Colonic mucosa (tissue), 4 donors: ENCODE data around the gene NLK. TPM values are rescaled to one million over a fixed set of nuclear protein-coding genes. Genes with fewer than 3 reads are reported as not detected.

Experiments used
- DNase-seq: peaks from one replicate; pipeline ENCODE4 v3.0.0-alpha.2; 2020
- H3K27ac ChIP-seq: fragments of 200-600 bp; one replicate; pipeline ENCODE4 v1.8.0; 2021
- H3K27me3 ChIP-seq: fragments of 200-600 bp; one replicate; pipeline ENCODE4 v1.8.0; 2021
- H3K36me3 ChIP-seq: fragments of 200-600 bp; one replicate; pipeline ENCODE4 v1.8.0; 2021
- H3K4me1 ChIP-seq: fragments of 200-600 bp; one replicate; pipeline ENCODE4 v1.8.0; 2021; ENCODE audit warnings: mild to moderate bottlenecking
- H3K4me3 ChIP-seq: fragments of 200-600 bp; one replicate; pipeline ENCODE4 v1.8.0; 2021
- H3K9ac ChIP-seq, 2 donors: one replicate each; pipeline ENCODE4 v1.7.0; 2013; ENCODE audit warnings: control low read depth in 2 of 2, low read depth in 2 of 2, low read length in 2 of 2
- H3K9me3 ChIP-seq: fragments of 200-600 bp; one replicate; pipeline ENCODE4 v1.8.0; 2021
- CTCF ChIP-seq: fragments of 200-600 bp; IDR thresholded peaks from one replicate; pipeline ENCODE4 v1.8.0; 2022; ENCODE audit warnings: antibody characterized with exemption, mild to moderate bottlenecking
- intact Hi-C: fragments of 100-400 bp; cut with DNase I; formaldehyde crosslinking; loops from one replicate; pipeline ENCODE4 v1.14.1; 2022
- total RNA-seq, 2 donors: library from RNA; stranded (reverse); fragmentation: NEBNext Ultra II Directional in 1 of 2; extraction: Animal tissue kit (Norgen Biotek cat#: 25700) in 1 of 2; gene quantifications; one replicate each; pipeline ENCODE4 v1.2.1, GENCODE V29; 2021
- donor health status: healthy.
- donor health status: DM: no; HTN: no; CAD: no.
- donor health status: DM: no; HTN: no; CAD: no.

Gene NLK
- total RNA-seq, 2 donors from 2014 or later: 17.2 to 20.9 TPM

- no peak overlapping the region for H3K27ac ChIP-seq
- intact Hi-C loops: no loop called here
- no peaks in the 10 kb centered on the region for H3K36me3 ChIP-seq
- peaks cover 4% of the 10 kb centered on the region for H3K4me1 ChIP-seq
- no peak for TF ChIP-seq CTCF
- no peak for DNase-seq
- H3K4me3 ChIP-seq: no peak overlapping the region
- no peaks in the 10 kb centered on the region for H3K27me3 ChIP-seq
- H3K9ac ChIP-seq: no peak overlapping the region
- no peaks in the 10 kb centered on the region for H3K9me3 ChIP-seq
Observed at GRCh38 chr17:28039251-28039650, 3.2 kb upstream of the NLK start.

- Histone ChIP-seq H3K4me1 (peaks cover 4% of the 10 kb centered on the region), H3K9me3 (no peaks in the 10 kb centered on the region), H3K27me3 (no peaks in the 10 kb centered on the region), H3K9ac (no peak overlapping the region), H3K4me3 (peak overlapping the region; percentile 10), H3K27ac (no peak overlapping the region), H3K36me3 (no peaks in the 10 kb centered on the region)
- TF ChIP-seq CTCF: no peak
- DNase-seq: no peak
- intact Hi-C loops: loop anchor here (10.0 kb wide), 1 partner anchor 74 kb away; no protein-coding TSS in a partner anchor
Observed at GRCh38 chr17:28040406-28040805, 2.1 kb upstream of the NLK start.

- Histone ChIP-seq H3K4me3 (peak overlapping the region; percentile 84), H3K27me3 (no peaks in the 10 kb centered on the region), H3K36me3 (no peaks in the 10 kb centered on the region), H3K9me3 (no peaks in the 10 kb centered on the region), H3K4me1 (peaks cover 4% of the 10 kb centered on the region), H3K27ac (peak overlapping the region; percentile 84), H3K9ac (peak overlapping the region in 1 of 2 donors; percentile 86)
- intact Hi-C loops: loop anchor here (10.0 kb wide), 1 partner anchor 74 kb away; no protein-coding TSS in a partner anchor
- no peak for TF ChIP-seq CTCF
- DNase-seq: peak; percentile 99
Observed at GRCh38 chr17:28041068-28041843, 1.2 kb upstream of the NLK start.

- H3K27me3 ChIP-seq: no peaks in the 10 kb centered on the region
- peaks cover 4% of the 10 kb centered on the region for H3K4me1 ChIP-seq
- H3K9me3 ChIP-seq: no peaks in the 10 kb centered on the region
- TF ChIP-seq CTCF: no peak
- DNase-seq: no peak
- H3K36me3 ChIP-seq: no peaks in the 10 kb centered on the region
- H3K4me3 ChIP-seq: peak overlapping the region; percentile 84
- H3K27ac ChIP-seq: peak overlapping the region; percentile 84
- intact Hi-C loops: loop anchor here (10.0 kb wide), 1 partner anchor 73 kb away; no protein-coding TSS in a partner anchor
- peak overlapping the region; percentile 63 to 86 for H3K9ac ChIP-seq
Observed at GRCh38 chr17:28041844-28042656, 427 bp upstream of the NLK start.

- no peaks in the 10 kb centered on the region for H3K9me3 ChIP-seq
- H3K27ac ChIP-seq: no peak overlapping the region
- no peaks in the 10 kb centered on the region for H3K27me3 ChIP-seq
- H3K4me3 ChIP-seq: no peak overlapping the region
- peaks cover 4% of the 10 kb centered on the region for H3K4me1 ChIP-seq
- no peaks in the 10 kb centered on the region for H3K36me3 ChIP-seq
- DNase-seq: no peak
- TF ChIP-seq CTCF: no peak
- intact Hi-C loops: loop anchor here (10.0 kb wide), 1 partner anchor 72 kb away; no protein-coding TSS in a partner anchor
- H3K9ac ChIP-seq: peak overlapping the region in 1 of 2 donors; percentile 63
Observed at GRCh38 chr17:28042721-28043291, 329 bp downstream of the NLK start.
